Neural cell (in vitro differentiated cells): ENCODE measurements around the gene PRIMPOL.

Experiments
- CTCF ChIP-seq: fragments of 450-650 bp; IDR thresholded peaks from 2 replicates; pipeline ENCODE4 v1.5.1; 2014; ENCODE audit warnings: antibody characterized with exemption, mild to moderate bottlenecking, moderate library complexity; ENCODE audit not compliant: poor library complexity, severe bottlenecking
- EP300 ChIP-seq: fragments of 450-650 bp; conservative IDR thresholded peaks from 2 replicates; pipeline ENCODE4 v1.6.1; 2014; ENCODE audit warnings: antibody characterized with exemption, mild to moderate bottlenecking, moderate library complexity; ENCODE audit not compliant: poor library complexity, severe bottlenecking
- EZH2 ChIP-seq: fragments of 200-600, 300-800 bp; shearing (Covaris generic), sonication (generic); IDR thresholded peaks from 2 replicates; pipeline ENCODE4 v1.6.1; 2014; ENCODE audit warnings: antibody characterized with exemption, low read length, borderline replicate concordance, mild to moderate bottlenecking; ENCODE audit not compliant: insufficient read depth, poor library complexity, severe bottlenecking
- POLR2AphosphoS5 ChIP-seq: IDR thresholded peaks from 2 replicates; pipeline ENCODE4 v1.6.1; 2012
- RAD21 ChIP-seq: fragments of 450-650 bp; conservative IDR thresholded peaks from 2 replicates; pipeline ENCODE4 v1.6.1; 2014; ENCODE audit warnings: antibody characterized with exemption, mild to moderate bottlenecking, moderate library complexity
- REST ChIP-seq: IDR thresholded peaks from 2 replicates; pipeline ENCODE4 v1.6.1; 2012; ENCODE audit warnings: borderline replicate concordance

GRCh38 chr4:184689681-184690080 is 40.1 kb downstream of the PRIMPOL start:
- no peak for TF ChIP-seq CTCF
- TF ChIP-seq EP300: no peak
- TF ChIP-seq POLR2AphosphoS5: no peak
- TF ChIP-seq EZH2: no peak
- no peak for TF ChIP-seq RAD21
- no peak for TF ChIP-seq REST
